ENCODE measurements around the gene RNF13.
"Not testable (repeated sequence)": the region's sequence is repeated elsewhere in the genome, so short reads cannot be mapped to it uniquely, and the experiment has no call there.

The RNF13 gene

DNA sequence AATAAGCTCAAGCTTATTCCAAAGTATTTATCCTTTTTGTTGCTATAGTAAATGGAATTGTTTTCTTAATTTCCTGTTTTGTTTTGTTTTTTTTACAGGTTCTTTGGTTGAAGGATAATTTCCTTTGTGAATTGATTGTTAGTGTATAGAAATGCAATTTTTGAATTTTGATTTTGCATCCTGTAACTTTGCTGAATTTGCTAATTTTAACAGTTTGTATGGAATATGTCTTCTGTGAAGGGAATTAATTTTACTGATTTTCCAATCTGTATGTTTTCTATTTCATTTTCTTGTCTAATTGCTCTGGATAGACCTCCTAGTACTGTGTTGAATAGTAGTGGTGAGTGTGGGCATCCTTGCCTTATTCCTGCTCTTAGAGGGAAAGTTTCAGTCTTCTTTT lies 129.4 kb downstream of the RNF13 start:
- Histone ChIP-seq H3K27me3 (ENCODE audit: control insufficient read depth, insufficient read depth, low read length) (no peaks in the 10 kb centered on the region), H3K27ac (ENCODE audit: low read length) (no peak overlapping the region), H3K9me3 (ENCODE audit: control insufficient read depth, insufficient read depth, low read length) (no peaks in the 10 kb centered on the region), H3K36me3 (ENCODE audit: control insufficient read depth, insufficient read depth, low read length) (no peaks in the 10 kb centered on the region), H3K4me3 (ENCODE audit: low read length) (no peak overlapping the region), H3K4me1 (ENCODE audit: control insufficient read depth, insufficient read depth, low read length) (no peaks in the 10 kb centered on the region)
- no peak for DNase-seq (ENCODE audit: low read depth, low spot score)

DNA sequence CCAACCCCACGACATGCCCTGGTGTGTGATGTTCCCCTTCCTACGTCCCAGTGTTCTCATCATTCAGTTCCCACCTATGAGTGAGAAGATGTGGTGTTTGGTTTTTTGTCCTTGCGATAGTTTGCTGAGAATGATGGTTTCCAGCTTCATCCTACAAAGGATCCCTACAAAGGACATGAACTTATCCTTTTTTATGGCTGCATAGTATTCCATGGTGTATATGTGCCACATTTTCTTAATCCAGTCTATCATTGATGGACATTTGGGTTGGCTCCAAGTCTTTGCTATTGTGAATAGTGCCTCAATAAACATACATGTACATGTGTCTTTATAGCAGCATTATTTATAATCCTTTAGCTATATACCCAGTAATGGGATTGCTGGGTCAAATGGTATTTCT lies 131.0 kb downstream of the RNF13 start:
- H3K27me3 ChIP-seq (ENCODE audit: control insufficient read depth, insufficient read depth, low read length); H3K36me3 ChIP-seq (ENCODE audit: control insufficient read depth, insufficient read depth, low read length); H3K27ac ChIP-seq (ENCODE audit: low read length); H3K9me3 ChIP-seq (ENCODE audit: control insufficient read depth, insufficient read depth, low read length); H3K4me3 ChIP-seq (ENCODE audit: low read length); H3K4me1 ChIP-seq (ENCODE audit: control insufficient read depth, insufficient read depth, low read length); DNase-seq (ENCODE audit: low read depth, low spot score): not testable (repeated sequence)
- no CpG with 5 or more reads among the region's 3 CpGs for WGBS (ENCODE audit: insufficient coverage, insufficient read length)

- WGBS (ENCODE audit: insufficient coverage, insufficient read length): no CpG with 5 or more reads among the region's 7 CpGs
- no peaks in the 10 kb centered on the region for H3K27me3 ChIP-seq (ENCODE audit: control insufficient read depth, insufficient read depth, low read length)
- no peaks in the 10 kb centered on the region for H3K36me3 ChIP-seq (ENCODE audit: control insufficient read depth, insufficient read depth, low read length)
- no peaks in the 10 kb centered on the region for H3K9me3 ChIP-seq (ENCODE audit: control insufficient read depth, insufficient read depth, low read length)
- no peak overlapping the region for H3K4me3 ChIP-seq (ENCODE audit: low read length)
- H3K4me1 ChIP-seq (ENCODE audit: control insufficient read depth, insufficient read depth, low read length): no peaks in the 10 kb centered on the region
- no peak overlapping the region for H3K27ac ChIP-seq (ENCODE audit: low read length)
- no peak for DNase-seq (ENCODE audit: low read depth, low spot score)
These were observed 134.2 kb downstream of the RNF13 start for GRCh38 chr3:149947231-149947630.

DNA sequence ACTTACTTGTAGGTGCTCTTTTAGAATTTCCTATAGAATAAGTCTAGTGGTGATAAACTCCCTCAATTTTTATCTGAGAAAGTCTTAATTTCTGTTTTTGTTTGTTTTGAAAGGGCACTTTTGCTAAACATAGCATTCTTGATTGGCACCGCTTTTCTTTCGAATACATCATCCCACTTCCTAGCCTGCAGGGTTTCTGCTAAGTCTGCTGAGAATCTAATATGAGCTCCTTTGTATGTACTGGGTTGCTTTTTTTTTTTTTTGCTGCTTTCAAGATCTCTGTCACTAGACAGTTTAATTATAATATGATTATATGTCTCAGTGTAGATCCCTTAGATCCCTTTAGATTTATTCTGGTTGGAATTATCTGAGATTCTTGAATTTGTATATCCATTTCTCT lies 136.2 kb downstream of the RNF13 start:
- Histone ChIP-seq H3K27ac (ENCODE audit: low read length) (no peak overlapping the region), H3K4me1 (ENCODE audit: control insufficient read depth, insufficient read depth, low read length) (no peaks in the 10 kb centered on the region), H3K27me3 (ENCODE audit: control insufficient read depth, insufficient read depth, low read length) (no peaks in the 10 kb centered on the region), H3K9me3 (ENCODE audit: control insufficient read depth, insufficient read depth, low read length) (no peaks in the 10 kb centered on the region), H3K4me3 (ENCODE audit: low read length) (no peak overlapping the region), H3K36me3 (ENCODE audit: control insufficient read depth, insufficient read depth, low read length) (no peaks in the 10 kb centered on the region)
- no CpG with 5 or more reads among the region's 2 CpGs for WGBS (ENCODE audit: insufficient coverage, insufficient read length)
- DNase-seq (ENCODE audit: low read depth, low spot score): no peak

- Histone ChIP-seq H3K27me3 (ENCODE audit: control insufficient read depth, insufficient read depth, low read length) (no peaks in the 10 kb centered on the region), H3K9me3 (ENCODE audit: control insufficient read depth, insufficient read depth, low read length) (no peaks in the 10 kb centered on the region), H3K4me3 (ENCODE audit: low read length) (no peak overlapping the region), H3K36me3 (ENCODE audit: control insufficient read depth, insufficient read depth, low read length) (no peaks in the 10 kb centered on the region), H3K27ac (ENCODE audit: low read length) (no peak overlapping the region), H3K4me1 (ENCODE audit: control insufficient read depth, insufficient read depth, low read length) (no peaks in the 10 kb centered on the region)
- no CpG with 5 or more reads among the region's 1 CpG for WGBS (ENCODE audit: insufficient coverage, insufficient read length)
- DNase-seq (ENCODE audit: low read depth, low spot score): no peak
These were observed 141.8 kb downstream of the RNF13 start for GRCh38 chr3:149954812-149955211.

DNA sequence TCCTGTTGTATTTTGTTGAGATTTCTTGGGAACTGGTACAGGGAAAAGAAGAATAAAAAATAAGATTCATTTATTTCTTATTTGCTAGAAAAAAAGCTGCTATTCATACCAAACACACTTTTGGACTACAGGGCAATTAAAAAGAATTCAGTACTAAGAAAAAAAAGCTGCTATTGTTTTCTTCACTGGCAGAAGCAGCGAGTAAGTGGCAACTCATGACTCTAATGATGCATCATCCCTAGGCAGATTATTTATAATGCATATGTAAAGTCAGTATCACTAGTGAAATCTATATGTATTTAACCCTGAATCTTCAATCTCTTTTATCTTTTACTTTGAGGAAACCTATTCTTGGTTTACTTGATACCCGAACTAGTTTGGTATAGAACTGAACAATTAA lies 142.4 kb downstream of the RNF13 start:
- DNase-seq (ENCODE audit: low read depth, low spot score): no peak

GRCh38 chr3:149957361-149958125 lies 144.5 kb downstream of the RNF13 start:
- no peak for DNase-seq (ENCODE audit: low read depth, low spot score)
- no peaks in the 10 kb centered on the region for H3K9me3 ChIP-seq (ENCODE audit: control insufficient read depth, insufficient read depth, low read length)
- no peaks in the 10 kb centered on the region for H3K27me3 ChIP-seq (ENCODE audit: control insufficient read depth, insufficient read depth, low read length)
- no CpG with 5 or more reads among the region's 3 CpGs for WGBS (ENCODE audit: insufficient coverage, insufficient read length)
- no peaks in the 10 kb centered on the region for H3K4me1 ChIP-seq (ENCODE audit: control insufficient read depth, insufficient read depth, low read length)
- no peak overlapping the region for H3K27ac ChIP-seq (ENCODE audit: low read length)
- H3K36me3 ChIP-seq (ENCODE audit: control insufficient read depth, insufficient read depth, low read length): no peaks in the 10 kb centered on the region
- no peak overlapping the region for H3K4me3 ChIP-seq (ENCODE audit: low read length)

More for the DNA sequence above, 142.4 kb downstream of the RNF13 start:
- Histone ChIP-seq H3K4me3 (ENCODE audit: low read length) (no peak overlapping the region), H3K27ac (ENCODE audit: low read length) (no peak overlapping the region), H3K27me3 (ENCODE audit: control insufficient read depth, insufficient read depth, low read length) (no peaks in the 10 kb centered on the region), H3K9me3 (ENCODE audit: control insufficient read depth, insufficient read depth, low read length) (no peaks in the 10 kb centered on the region), H3K4me1 (ENCODE audit: control insufficient read depth, insufficient read depth, low read length) (no peaks in the 10 kb centered on the region), H3K36me3 (ENCODE audit: control insufficient read depth, insufficient read depth, low read length) (no peaks in the 10 kb centered on the region)
- WGBS (ENCODE audit: insufficient coverage, insufficient read length): no CpG with 5 or more reads among the region's 2 CpGs

GRCh38 chr3:149958171-149958796 lies 145.3 kb downstream of the RNF13 start:
- Histone ChIP-seq H3K9me3 (ENCODE audit: control insufficient read depth, insufficient read depth, low read length) (no peaks in the 10 kb centered on the region), H3K27ac (ENCODE audit: low read length) (no peak overlapping the region), H3K27me3 (ENCODE audit: control insufficient read depth, insufficient read depth, low read length) (no peaks in the 10 kb centered on the region), H3K36me3 (ENCODE audit: control insufficient read depth, insufficient read depth, low read length) (no peaks in the 10 kb centered on the region), H3K4me1 (ENCODE audit: control insufficient read depth, insufficient read depth, low read length) (no peaks in the 10 kb centered on the region), H3K4me3 (ENCODE audit: low read length) (no peak overlapping the region)
- WGBS (ENCODE audit: insufficient coverage, insufficient read length): no CpG with 5 or more reads among the region's 3 CpGs
- DNase-seq (ENCODE audit: low read depth, low spot score): no peak

- Histone ChIP-seq H3K4me3 (ENCODE audit: low read length) (no peak overlapping the region), H3K9me3 (ENCODE audit: control insufficient read depth, insufficient read depth, low read length) (no peaks in the 10 kb centered on the region), H3K4me1 (ENCODE audit: control insufficient read depth, insufficient read depth, low read length) (no peaks in the 10 kb centered on the region), H3K36me3 (ENCODE audit: control insufficient read depth, insufficient read depth, low read length) (no peaks in the 10 kb centered on the region; the same call in 1 of the 2 replicates), H3K27ac (ENCODE audit: low read length) (no peak overlapping the region), H3K27me3 (ENCODE audit: control insufficient read depth, insufficient read depth, low read length) (no peaks in the 10 kb centered on the region)
- DNase-seq (ENCODE audit: low read depth, low spot score): no peak
These were observed 146.4 kb downstream of the RNF13 start for GRCh38 chr3:149959443-149959842.

DNA sequence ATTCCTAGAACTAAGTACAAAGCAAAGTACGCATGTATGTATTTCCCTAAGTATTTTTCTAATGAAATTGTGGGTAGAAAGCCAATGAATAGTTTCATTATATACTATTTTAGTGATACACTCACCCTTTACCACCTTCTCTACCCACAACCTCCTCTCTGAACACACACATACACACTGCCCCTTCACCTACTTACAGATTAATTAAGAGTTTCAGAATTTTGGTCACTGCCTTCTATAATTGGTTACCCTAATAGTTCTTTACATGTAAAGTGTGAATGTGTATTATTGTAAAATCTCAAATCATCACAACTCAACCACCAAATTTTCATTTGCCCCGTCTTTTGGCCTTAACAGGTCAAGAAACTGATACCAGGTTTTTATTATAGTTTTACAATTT lies 150.5 kb downstream of the RNF13 start:
- H3K4me1 ChIP-seq (ENCODE audit: control insufficient read depth, insufficient read depth, low read length): no peaks in the 10 kb centered on the region
- H3K27ac ChIP-seq (ENCODE audit: low read length): no peak overlapping the region
- no peak for DNase-seq (ENCODE audit: low read depth, low spot score)
- H3K4me3 ChIP-seq (ENCODE audit: low read length): no peak overlapping the region
- no CpG with 5 or more reads among the region's 2 CpGs for WGBS (ENCODE audit: insufficient coverage, insufficient read length)
- no peaks in the 10 kb centered on the region for H3K27me3 ChIP-seq (ENCODE audit: control insufficient read depth, insufficient read depth, low read length)
- peaks cover 9% of the 10 kb centered on the region; the same call in 1 of the 2 replicates for H3K36me3 ChIP-seq (ENCODE audit: control insufficient read depth, insufficient read depth, low read length)
- no peaks in the 10 kb centered on the region for H3K9me3 ChIP-seq (ENCODE audit: control insufficient read depth, insufficient read depth, low read length)

- H3K36me3 ChIP-seq (ENCODE audit: control insufficient read depth, insufficient read depth, low read length): peaks cover 9% of the 10 kb centered on the region; the same call in 1 of the 2 replicates
- H3K27me3 ChIP-seq (ENCODE audit: control insufficient read depth, insufficient read depth, low read length): no peaks in the 10 kb centered on the region
- no peak overlapping the region for H3K27ac ChIP-seq (ENCODE audit: low read length)
- H3K9me3 ChIP-seq (ENCODE audit: control insufficient read depth, insufficient read depth, low read length): no peaks in the 10 kb centered on the region
- H3K4me3 ChIP-seq (ENCODE audit: low read length): no peak overlapping the region
- H3K4me1 ChIP-seq (ENCODE audit: control insufficient read depth, insufficient read depth, low read length): no peaks in the 10 kb centered on the region
- DNase-seq (ENCODE audit: low read depth, low spot score): no peak
These were observed 151.3 kb downstream of the RNF13 start for GRCh38 chr3:149964291-149964690.

Data from iPS DF 6.9 (cell line).